Mesendoderm (in vitro differentiated cells): ENCODE data around the gene AK8.

ENCODE experiments used
- DNase-seq: peaks from one replicate; pipeline ENCODE4 v3.0.0; 2013
- H2AK5ac ChIP-seq: 2 replicates; pipeline ENCODE4 v1.6.1; 2013; ENCODE audit warnings: low read length, inconsistent platforms
- H2BK120ac ChIP-seq: 2 replicates; pipeline ENCODE4 v1.6.1; 2013; ENCODE audit warnings: low read depth, mild to moderate bottlenecking, low read length, moderate library complexity, mixed read lengths
- H2BK15ac ChIP-seq: replicated peaks from 2 replicates; pipeline ENCODE4 v1.6.1; 2013; ENCODE audit warnings: low read depth, mild to moderate bottlenecking, moderate library complexity
- H2BK5ac ChIP-seq: 2 replicates; pipeline ENCODE4 v1.6.1; 2013; ENCODE audit warnings: low read length, inconsistent platforms
- H3K18ac ChIP-seq: 2 replicates; pipeline ENCODE4 v1.6.1; 2013; ENCODE audit warnings: mild to moderate bottlenecking, low read length, mixed read lengths
- H3K23ac ChIP-seq: one replicate; pipeline ENCODE4 v1.6.1; 2013; ENCODE audit warnings: low read length
- H3K27ac ChIP-seq: 2 replicates; pipeline ENCODE4 v1.5.1; 2013; ENCODE audit warnings: low read depth, mild to moderate bottlenecking, inconsistent platforms, low read length, moderate library complexity
- H3K27me3 ChIP-seq: 2 replicates; pipeline ENCODE4 v1.6.1; 2013; ENCODE audit warnings: low read length, control low read depth, mild to moderate bottlenecking, inconsistent platforms; ENCODE audit not compliant: insufficient read depth, poor library complexity
- H3K36me3 ChIP-seq: 2 replicates; pipeline ENCODE4 v1.6.1; 2013; ENCODE audit warnings: low read length, inconsistent platforms; ENCODE audit not compliant: control insufficient read depth, insufficient read depth
- H3K4ac ChIP-seq: one replicate; pipeline ENCODE4 v1.6.1; 2013; ENCODE audit warnings: low read depth, mild to moderate bottlenecking, low read length, moderate library complexity
- H3K4me1 ChIP-seq: 2 replicates; pipeline ENCODE4 v1.6.1; 2013; ENCODE audit warnings: low read depth, low read length, inconsistent platforms; ENCODE audit not compliant: control insufficient read depth
- H3K4me2 ChIP-seq: 2 replicates; pipeline ENCODE4 v1.6.1; 2013; ENCODE audit warnings: low read length
- H3K4me3 ChIP-seq: 2 replicates; pipeline ENCODE4 v1.5.1; 2013; ENCODE audit warnings: mild to moderate bottlenecking, low read length
- H3K56ac ChIP-seq: one replicate; pipeline ENCODE4 v1.6.1; 2013; ENCODE audit warnings: low read length
- H3K79me1 ChIP-seq: 2 replicates; pipeline ENCODE4 v1.6.1; 2013; ENCODE audit warnings: low read length, inconsistent platforms
- H3K79me2 ChIP-seq: 2 replicates; pipeline ENCODE4 v1.6.1; 2013; ENCODE audit warnings: mild to moderate bottlenecking, low read length; ENCODE audit not compliant: control insufficient read depth, insufficient read depth
- H3K9ac ChIP-seq: 2 replicates; pipeline ENCODE4 v1.6.1; 2013; ENCODE audit warnings: low read length, inconsistent platforms
- H4K5ac ChIP-seq: one replicate; pipeline ENCODE4 v1.6.1; 2013; ENCODE audit warnings: low read length
- H4K8ac ChIP-seq: one replicate; pipeline ENCODE4 v1.6.1; 2013; ENCODE audit warnings: low read depth, mild to moderate bottlenecking, control low read depth, low read length, moderate library complexity
- whole genome bisulfite sequencing: extraction: QIAGEN DNeasy Blood & Tissue Kit; methylation state at CpG from one replicate; pipeline ENCODE4 v1.1.7; 2013; ENCODE audit warnings: low lambda C conversion rate, missing lambda C conversion rate; ENCODE audit not compliant: insufficient coverage; ENCODE audit errors: extremely low coverage; 5-methylcytosine and 5-hydroxymethylcytosine counted together

AK8 gene

GRCh38 chr9:132855904-132856303 lies 22.2 kb downstream of the AK8 start:
- Histone ChIP-seq H4K5ac (no peak overlapping the region), H3K18ac (no peak overlapping the region), H2BK5ac (no peak overlapping the region), H3K23ac (no peak overlapping the region), H3K36me3 (no peaks in the 10 kb centered on the region), H3K4me1 (no peaks in the 10 kb centered on the region), H4K8ac (no peak overlapping the region), H2BK15ac (no peak overlapping the region), H3K27ac (no peak overlapping the region), H2AK5ac (no peak overlapping the region), H3K4ac (no peak overlapping the region), H3K79me1 (no peaks in the 10 kb centered on the region), H3K9ac (no peak overlapping the region), H3K4me2 (no peak overlapping the region), H3K56ac (no peak overlapping the region), H2BK120ac (no peak overlapping the region), H3K27me3 (no peaks in the 10 kb centered on the region), H3K4me3 (no peak overlapping the region), H3K79me2 (no peaks in the 10 kb centered on the region)
- WGBS: no CpG with 5 or more reads among the region's 5 CpGs
- DNase-seq: no peak

GRCh38 chr9:132854832-132855231 lies 23.3 kb downstream of the AK8 start:
- no peak overlapping the region for H3K27ac ChIP-seq
- H3K4ac ChIP-seq: no peak overlapping the region
- no peaks in the 10 kb centered on the region for H3K79me1 ChIP-seq
- H2BK15ac ChIP-seq: no peak overlapping the region
- H2BK5ac ChIP-seq: no peak overlapping the region
- no peaks in the 10 kb centered on the region for H3K36me3 ChIP-seq
- no peak overlapping the region for H3K56ac ChIP-seq
- WGBS: no CpG with 5 or more reads among the region's 10 CpGs
- no peak overlapping the region for H3K23ac ChIP-seq
- no peak overlapping the region for H3K18ac ChIP-seq
- H3K4me2 ChIP-seq: no peak overlapping the region
- no peak overlapping the region for H4K8ac ChIP-seq
- H3K4me1 ChIP-seq: no peaks in the 10 kb centered on the region
- no peak overlapping the region for H3K4me3 ChIP-seq
- no peak overlapping the region for H3K9ac ChIP-seq
- no peaks in the 10 kb centered on the region for H3K79me2 ChIP-seq
- H2BK120ac ChIP-seq: no peak overlapping the region
- no peak for DNase-seq
- no peak overlapping the region for H2AK5ac ChIP-seq
- no peaks in the 10 kb centered on the region for H3K27me3 ChIP-seq
- H4K5ac ChIP-seq: no peak overlapping the region

- Histone ChIP-seq H3K27ac (no peak overlapping the region), H4K5ac (no peak overlapping the region), H3K18ac (no peak overlapping the region), H3K23ac (no peak overlapping the region), H2BK5ac (no peak overlapping the region), H3K79me2 (no peaks in the 10 kb centered on the region), H2AK5ac (no peak overlapping the region), H3K4me2 (no peak overlapping the region), H3K79me1 (no peaks in the 10 kb centered on the region), H4K8ac (no peak overlapping the region), H3K4me3 (no peak overlapping the region), H3K4me1 (no peaks in the 10 kb centered on the region), H2BK15ac (no peak overlapping the region), H3K4ac (no peak overlapping the region), H2BK120ac (no peak overlapping the region), H3K9ac (no peak overlapping the region), H3K36me3 (no peaks in the 10 kb centered on the region), H3K27me3 (no peaks in the 10 kb centered on the region), H3K56ac (no peak overlapping the region)
- WGBS: no CpG with 5 or more reads among the region's 4 CpGs
- no peak for DNase-seq
Observed at GRCh38 chr9:132853482-132853881, 24.6 kb downstream of the AK8 start.

- Histone ChIP-seq H3K79me2 (no peaks in the 10 kb centered on the region), H3K18ac (no peak overlapping the region), H4K8ac (no peak overlapping the region), H3K9ac (no peak overlapping the region), H3K27ac (no peak overlapping the region), H3K36me3 (no peaks in the 10 kb centered on the region), H2BK120ac (no peak overlapping the region), H2AK5ac (no peak overlapping the region), H3K23ac (no peak overlapping the region), H3K4ac (no peak overlapping the region), H4K5ac (peak overlapping the region; percentile 71), H3K4me3 (no peak overlapping the region), H2BK15ac (no peak overlapping the region), H2BK5ac (no peak overlapping the region), H3K27me3 (no peaks in the 10 kb centered on the region), H3K79me1 (no peaks in the 10 kb centered on the region), H3K4me1 (no peaks in the 10 kb centered on the region), H3K4me2 (no peak overlapping the region), H3K56ac (no peak overlapping the region)
- no CpG with 5 or more reads among the region's 12 CpGs for WGBS
- DNase-seq: no peak
Observed at GRCh38 chr9:132849185-132849706, 28.8 kb downstream of the AK8 start.

GRCh38 chr9:132846918-132847515 lies 31.1 kb downstream of the AK8 start:
- Histone ChIP-seq H3K9ac (no peak overlapping the region), H3K18ac (no peak overlapping the region), H4K8ac (no peak overlapping the region), H2BK15ac (no peak overlapping the region), H3K27ac (no peak overlapping the region), H3K4me3 (no peak overlapping the region), H3K23ac (no peak overlapping the region), H3K36me3 (no peaks in the 10 kb centered on the region), H3K4ac (no peak overlapping the region), H3K4me1 (no peaks in the 10 kb centered on the region), H3K56ac (no peak overlapping the region), H4K5ac (no peak overlapping the region), H3K79me2 (no peaks in the 10 kb centered on the region), H2AK5ac (no peak overlapping the region), H2BK5ac (no peak overlapping the region), H2BK120ac (no peak overlapping the region), H3K79me1 (no peaks in the 10 kb centered on the region), H3K4me2 (no peak overlapping the region), H3K27me3 (no peaks in the 10 kb centered on the region)
- no CpG with 5 or more reads among the region's 15 CpGs for WGBS
- no peak for DNase-seq
